ENCODE measurements around the gene TM9SF2. TPM values are rescaled to one million over a fixed set of nuclear protein-coding genes. Genes with fewer than 3 reads are reported as not detected.

Gene TM9SF2
- total and polyA plus RNA-seq, 2 of the 4 experiments (the other 2 are of a cell fraction): 46.1 to 85.5 TPM

DNA sequence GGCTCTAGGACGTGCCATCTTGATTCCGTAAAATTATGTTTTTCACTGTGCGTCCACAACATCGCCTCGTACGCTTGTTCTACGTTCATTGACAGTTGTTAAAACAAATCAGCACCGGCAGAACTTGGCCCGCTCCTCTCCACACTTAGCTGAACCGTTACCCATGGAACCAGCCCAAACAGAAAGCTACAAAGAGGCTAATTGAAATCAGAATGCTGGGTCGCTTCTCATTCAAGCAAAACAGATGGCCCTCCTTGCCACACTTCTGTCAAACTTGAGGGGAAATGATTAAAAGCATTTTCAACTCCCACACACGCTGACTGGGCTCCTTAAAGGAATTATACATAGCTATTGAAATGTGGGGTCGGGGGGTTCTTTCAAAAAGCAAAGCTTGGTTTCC lies 71.6 kb downstream of the TM9SF2 start:
- ATAC-seq (ENCODE audit: low read depth): no peak
- Histone ChIP-seq H3K27ac (ENCODE audit: insufficient read depth, low read length) (no peak overlapping the region), H3K36me3 (ENCODE audit: control insufficient read depth, insufficient read depth, low read length) (no peaks in the 10 kb centered on the region), H3K23ac (ENCODE audit: low read depth, low read length) (no peak overlapping the region), H4K8ac (ENCODE audit: low read depth in 2 of 2, low read length in 2 of 2) (no peak overlapping the region), H3K4ac (ENCODE audit: low read depth, low read length) (no peak overlapping the region), H4K91ac (ENCODE audit: insufficient read depth, low read depth, low read length) (no peak overlapping the region), H2AK5ac (ENCODE audit: low read depth, low read length) (no peak overlapping the region), H3K4me2 (ENCODE audit: low read depth, low read length) (no peak overlapping the region), H3K27me3 (ENCODE audit: control insufficient read depth, insufficient read depth, low read length) (no peaks in the 10 kb centered on the region; the same call in 1 of the 2 replicates), H3K4me3 (ENCODE audit: insufficient read depth, low read depth, low read length) (no peak overlapping the region), H2BK5ac (ENCODE audit: low read depth, low read length, poor library complexity, severe bottlenecking) (no peak overlapping the region), H3K79me1 (ENCODE audit: low read depth in 1 of 2, low read length in 2 of 2) (no peaks in the 10 kb centered on the region), H3K14ac (replicated peaks; ENCODE audit: low read depth, low read length) (no peak overlapping the region), H2AK9ac (replicated peaks; ENCODE audit: low read depth, low read length, poor library complexity) (no peak overlapping the region), H3K18ac (ENCODE audit: low read depth, low read length) (no peak overlapping the region), H2BK120ac (ENCODE audit: low read depth, low read length) (no peak overlapping the region), H3K56ac (ENCODE audit: extremely low read depth, insufficient read depth, low read length) (no peak overlapping the region), H3K9ac (ENCODE audit: low read depth, low read length) (no peak overlapping the region), H3K9me1 (ENCODE audit: insufficient read depth, low read length) (no peaks in the 10 kb centered on the region; the same call in 1 of the 2 replicates), H2AFZ (replicated peaks; ENCODE audit: low read length, poor library complexity) (no peak overlapping the region), H4K20me1 (ENCODE audit: insufficient read depth, low read length) (no peaks in the 10 kb centered on the region), H2BK15ac (ENCODE audit: low read depth, low read length) (no peak overlapping the region), H3K4me1 (ENCODE audit: control insufficient read depth, insufficient read depth, low read length) (no peaks in the 10 kb centered on the region), H2BK20ac (ENCODE audit: low read depth, low read length) (no peak overlapping the region), H3K9me3 (ENCODE audit: control insufficient read depth, insufficient read depth, low read length) (peaks cover 3% of the 10 kb centered on the region; the same call in 1 of the 2 replicates), H4K5ac (ENCODE audit: low read depth, low read length) (no peak overlapping the region)
- dilution Hi-C loops (cut with HindIII; ENCODE audit: low sequenced_read_pairs, unreplicated experiment) (no loop called here), in situ Hi-C loops (cut with MboI; ENCODE audit: low sequenced_read_pairs) (no loop called here), intact Hi-C loops (cut with micrococcal nuclease) (no loop called here)
- CTCF ChIA-PET: no interaction called here
- POLR2A ChIA-PET (ENCODE audit: unreplicated experiment): no interaction called here
- no peak for DNase-seq
- no TSS peak for BruUV-seq (replicated peaks)
- TF ChIP-seq RAD21 (IDR thresholded peaks at IDR 0.05; ENCODE audit: low read length) (no peak), CEBPB (IDR thresholded peaks at IDR 0.05; ENCODE audit: low read depth, low read length) (no peak), MAFK (IDR thresholded peaks at IDR 0.05; ENCODE audit: low read depth, low read length) (no peak), RFX5 (IDR thresholded peaks at IDR 0.05; ENCODE audit: low read depth, low read length) (no peak), NFE2L2 (IDR thresholded peaks at IDR 0.05; ENCODE audit: low read depth, low read length) (no peak), MAZ (IDR thresholded peaks at IDR 0.05; ENCODE audit: borderline replicate concordance, low read depth, low read length) (no peak), RCOR1 (IDR thresholded peaks at IDR 0.05; ENCODE audit: insufficient replicate concordance, low read length) (no peak), CTCF (conservative IDR thresholded peaks at IDR 0.05; ENCODE audit: low read depth, low read length) (no peak), MXI1 (IDR thresholded peaks at IDR 0.05; ENCODE audit: borderline replicate concordance, low read depth, low read length) (no peak), POLR2A (IDR thresholded peaks at IDR 0.05; ENCODE audit: low read depth, low read length) (no peak), BHLHE40 (IDR thresholded peaks at IDR 0.05; ENCODE audit: low read depth, low read length) (no peak), FOS (IDR thresholded peaks at IDR 0.05; ENCODE audit: low read depth, low read length) (no peak), SMC3 (IDR thresholded peaks at IDR 0.05; ENCODE audit: low read depth, low read length) (no peak), CHD1 (IDR thresholded peaks at IDR 0.05; ENCODE audit: low read depth, low read length) (no peak)
- TF ChIP-seq, protein P1, sequence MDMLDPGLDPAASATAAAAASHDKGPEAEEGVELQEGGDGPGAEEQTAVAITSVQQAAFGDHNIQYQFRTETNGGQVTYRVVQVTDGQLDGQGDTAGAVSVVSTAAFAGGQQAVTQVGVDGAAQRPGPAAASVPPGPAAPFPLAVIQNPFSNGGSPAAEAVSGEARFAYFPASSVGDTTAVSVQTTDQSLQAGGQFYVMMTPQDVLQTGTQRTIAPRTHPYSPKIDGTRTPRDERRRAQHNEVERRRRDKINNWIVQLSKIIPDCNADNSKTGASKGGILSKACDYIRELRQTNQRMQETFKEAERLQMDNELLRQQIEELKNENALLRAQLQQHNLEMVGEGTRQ (IDR thresholded peaks at IDR 0.05; ENCODE audit: low read depth, low read length): no peak
- TF ChIP-seq, protein P2, sequence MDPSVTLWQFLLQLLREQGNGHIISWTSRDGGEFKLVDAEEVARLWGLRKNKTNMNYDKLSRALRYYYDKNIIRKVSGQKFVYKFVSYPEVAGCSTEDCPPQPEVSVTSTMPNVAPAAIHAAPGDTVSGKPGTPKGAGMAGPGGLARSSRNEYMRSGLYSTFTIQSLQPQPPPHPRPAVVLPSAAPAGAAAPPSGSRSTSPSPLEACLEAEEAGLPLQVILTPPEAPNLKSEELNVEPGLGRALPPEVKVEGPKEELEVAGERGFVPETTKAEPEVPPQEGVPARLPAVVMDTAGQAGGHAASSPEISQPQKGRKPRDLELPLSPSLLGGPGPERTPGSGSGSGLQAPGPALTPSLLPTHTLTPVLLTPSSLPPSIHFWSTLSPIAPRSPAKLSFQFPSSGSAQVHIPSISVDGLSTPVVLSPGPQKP (IDR thresholded peaks at IDR 0.05; ENCODE audit: borderline replicate concordance, low read depth, low read length): no peak
- WGBS, 2 experiments (ENCODE audit: extremely low coverage in 2 of 2, insufficient read length in 1 of 2): 80% methylated on average over 7 of the region's 13 CpGs; no CpG with 5 or more reads in 1 of the 2 experiments
